T47D (cell line): ENCODE data around the gene CCDC177.

Experiments used
- DNase-seq, 2 experiments: peaks; one replicate each; pipeline versions ENCODE4 v3.0.0 to v3.0.0-alpha.2; 2011 to 2012; ENCODE audit warnings: low read depth in 1 of 2, low spot score in 1 of 2
- JUND ChIP-seq: IDR thresholded peaks from 2 replicates; pipeline ENCODE4 v1.6.1; 2012; ENCODE audit warnings: low read depth
- in situ Hi-C: cut with HindIII; loops from 2 replicates; pipeline ENCODE4 v1.10.0; 2016; ENCODE audit warnings: low sequenced_read_pairs, low pct_unique_long_range_greater_than_20kb

CCDC177 gene

DNA sequence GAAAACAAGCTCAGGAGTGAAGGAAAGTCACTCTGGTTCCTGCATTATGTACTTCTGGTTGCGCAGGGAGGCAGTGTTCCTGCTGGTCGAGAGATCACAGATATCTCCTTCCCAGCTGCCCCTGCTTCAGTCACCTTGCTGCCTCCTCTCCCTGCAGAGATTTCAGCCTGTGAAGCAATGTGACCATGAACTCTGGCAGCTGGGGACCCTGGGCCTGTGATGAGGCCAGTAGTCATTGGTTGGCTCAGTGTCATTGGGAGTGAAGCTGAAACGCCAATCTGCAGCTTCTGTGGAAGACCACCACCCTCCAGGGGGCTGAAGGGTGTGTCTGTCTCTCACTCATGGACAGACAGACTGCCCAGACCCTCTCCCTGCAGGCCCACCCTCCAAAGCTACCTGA lies 45.1 kb downstream of the CCDC177 start:
- no peak for DNase-seq
- in situ Hi-C loops = no loop called here

GRCh38 chr14:69528930-69529329 lies 45.7 kb downstream of the CCDC177 start:
- no peak for DNase-seq
- TF ChIP-seq JUND = no peak
- in situ Hi-C loops = no loop called here

More for the DNA sequence above, 45.1 kb downstream of the CCDC177 start:
- no peak for TF ChIP-seq JUND

GRCh38 chr14:69528143-69528542 lies 46.5 kb downstream of the CCDC177 start:
- DNase-seq = no peak
- no peak for TF ChIP-seq JUND
- in situ Hi-C loops = no loop called here

- no peak for TF ChIP-seq JUND
- DNase-seq = no peak
- in situ Hi-C loops = no loop called here
Observed at GRCh38 chr14:69527635-69528034, 47.0 kb downstream of the CCDC177 start.

DNA sequence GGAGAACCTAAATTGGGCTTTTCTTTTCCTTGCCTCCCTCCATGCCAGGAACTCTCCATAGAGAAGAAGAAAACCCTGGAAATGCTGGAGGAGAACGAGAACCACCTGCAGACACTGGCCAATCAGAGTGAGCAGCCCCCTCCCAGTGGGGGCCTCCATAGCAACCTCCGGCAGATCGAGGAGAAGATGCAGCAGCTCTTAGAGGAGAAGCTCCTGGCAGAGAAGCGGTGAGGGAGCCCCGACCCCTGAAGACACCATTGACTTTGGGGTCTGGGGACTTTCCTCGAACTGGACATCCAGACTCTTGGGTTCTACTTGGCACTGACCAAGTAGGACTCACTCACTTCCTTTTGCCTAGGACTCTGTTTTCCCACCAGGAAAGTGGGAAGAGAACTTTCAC lies 48.8 kb downstream of the CCDC177 start:
- no peak for DNase-seq

GRCh38 chr14:69522026-69522425 lies 52.6 kb downstream of the CCDC177 start:
- in situ Hi-C loops = no loop called here
- DNase-seq = no peak
- no peak for TF ChIP-seq JUND

More for the DNA sequence above, 48.8 kb downstream of the CCDC177 start:
- in situ Hi-C loops = no loop called here
- no peak for TF ChIP-seq JUND
